ENCODE results near the gene DNTT.

DNTT gene

GRCh38 chr10:96384506-96384905 is 80.3 kb downstream of the DNTT start:
- no peak for DNase-seq

DNA sequence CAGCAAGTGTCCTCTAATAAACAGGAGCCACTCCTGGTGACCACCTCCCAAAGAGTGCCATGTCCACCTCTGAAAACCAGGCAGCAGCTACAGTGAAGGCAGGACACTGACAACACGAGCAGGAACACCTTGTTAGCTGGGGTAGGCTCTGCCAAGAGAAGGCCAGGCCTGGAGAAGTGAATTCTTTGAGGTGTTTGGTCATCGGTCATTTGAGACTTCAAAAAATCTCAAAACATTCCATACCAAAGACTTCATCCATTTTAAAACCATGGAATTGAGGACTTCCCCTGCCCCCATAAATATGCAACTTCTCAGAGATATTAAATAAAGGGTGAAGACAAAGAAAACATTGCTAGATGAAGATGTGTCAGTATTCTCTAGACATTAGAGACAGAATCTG is 82.9 kb downstream of the DNTT start:
- no peak for DNase-seq

DNA sequence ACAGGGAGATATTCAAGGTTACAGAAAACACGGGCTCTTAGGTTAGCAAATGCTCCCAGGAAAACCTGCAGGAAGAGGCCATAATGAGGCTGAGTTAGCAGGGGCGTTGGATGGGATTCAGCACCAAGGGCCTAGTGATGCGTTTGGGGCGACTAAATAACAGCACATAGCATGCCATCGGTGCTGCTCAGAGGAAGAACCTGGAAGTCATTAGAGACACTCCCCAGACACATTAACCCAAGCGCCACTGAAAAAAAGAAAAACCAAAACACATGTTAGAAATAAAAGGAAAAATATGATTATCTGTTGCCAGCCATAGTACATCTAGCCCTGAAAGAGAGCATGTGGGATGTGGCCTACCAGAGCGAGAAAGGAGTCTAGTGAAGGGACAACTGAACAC is 83.4 kb downstream of the DNTT start:
- DNase-seq = no peak
